Neural cell (in vitro differentiated cells): ENCODE data around the gene FGGY. TPM values are rescaled to one million over a fixed set of nuclear protein-coding genes. Genes with fewer than 3 reads are reported as not detected.

Experiments used
- H2AFZ ChIP-seq: fragments of 200-600, 300-800 bp; sonication (generic), shearing (Covaris generic); 2 replicates; pipeline ENCODE4 v1.6.0; 2014; ENCODE audit warnings: low read depth, mild to moderate bottlenecking, antibody characterized with exemption, low read length, moderate library complexity
- H3F3A ChIP-seq: fragments of 200-600 bp; shearing (Covaris generic); 2 replicates; pipeline ENCODE4 v1.6.1; 2016; ENCODE audit warnings: mild to moderate bottlenecking, moderate library complexity, mixed read lengths, antibody characterized with exemption, low read length; ENCODE audit not compliant: insufficient read depth, poor library complexity, severe bottlenecking
- H3K27ac ChIP-seq: fragments of 200-600, 300-800 bp; sonication (generic), shearing (Covaris generic); 2 replicates; pipeline ENCODE4 v1.5.1; 2014; ENCODE audit warnings: mild to moderate bottlenecking, low read length, moderate library complexity
- H3K27me3 ChIP-seq: fragments of 300-800, 200-600 bp; sonication (generic), shearing (Covaris generic); 2 replicates; pipeline ENCODE4 v1.6.0; 2014; ENCODE audit warnings: mild to moderate bottlenecking, low read depth, low read length, moderate library complexity; ENCODE audit not compliant: insufficient read depth
- H3K36me3 ChIP-seq: fragments of 300-800, 200-600 bp; sonication (generic), shearing (Covaris generic); 2 replicates; pipeline ENCODE4 v1.5.1; 2014; ENCODE audit warnings: mild to moderate bottlenecking, antibody characterized with exemption, low read length, moderate library complexity; ENCODE audit not compliant: insufficient read depth
- H3K4me2 ChIP-seq: fragments of 300-800, 200-600 bp; sonication (generic), shearing (Covaris generic); 2 replicates; pipeline ENCODE4 v1.6.0; 2014; ENCODE audit warnings: mild to moderate bottlenecking, low read length
- H3K4me3 ChIP-seq: fragments of 300-800, 200-600 bp; sonication (generic), shearing (Covaris generic); 2 replicates; pipeline ENCODE4 v1.5.1; 2014; ENCODE audit warnings: mild to moderate bottlenecking, low read length, moderate library complexity
- H3K79me2 ChIP-seq: fragments of 200-600 bp; shearing (Covaris generic); replicated peaks from 2 replicates; pipeline ENCODE4 v1.6.0; 2014; ENCODE audit warnings: mild to moderate bottlenecking, low read length, moderate library complexity; ENCODE audit not compliant: insufficient read depth
- H3K9ac ChIP-seq: fragments of 300-800, 200-600 bp; sonication (generic), shearing (Covaris generic); 2 replicates; pipeline ENCODE4 v1.6.1; 2016; ENCODE audit warnings: mild to moderate bottlenecking, low read length, mixed read lengths
- H3K9me2 ChIP-seq: fragments of 200-600 bp; shearing (Covaris generic); 2 replicates; pipeline ENCODE4 v1.6.1; 2016; ENCODE audit warnings: mild to moderate bottlenecking, low read length, mixed read lengths; ENCODE audit not compliant: insufficient read depth
- H3K9me3 ChIP-seq: fragments of 200-600, 300-800 bp; sonication (generic), shearing (Covaris generic); 2 replicates; pipeline ENCODE4 v1.6.1; 2016; ENCODE audit warnings: mild to moderate bottlenecking, mixed run types, low read length, moderate library complexity, mixed read lengths
- H4K20me1 ChIP-seq: fragments of 200-600 bp; shearing (Covaris generic); 2 replicates; pipeline ENCODE4 v1.6.1; 2016; ENCODE audit warnings: mild to moderate bottlenecking, mixed run types; ENCODE audit not compliant: insufficient read depth
- EP300 ChIP-seq: fragments of 450-650 bp; conservative IDR thresholded peaks from 2 replicates; pipeline ENCODE4 v1.6.1; 2014; ENCODE audit warnings: antibody characterized with exemption, mild to moderate bottlenecking, moderate library complexity; ENCODE audit not compliant: poor library complexity, severe bottlenecking
- EZH2 ChIP-seq: fragments of 200-600, 300-800 bp; shearing (Covaris generic), sonication (generic); IDR thresholded peaks from 2 replicates; pipeline ENCODE4 v1.6.1; 2014; ENCODE audit warnings: antibody characterized with exemption, low read length, borderline replicate concordance, mild to moderate bottlenecking; ENCODE audit not compliant: insufficient read depth, poor library complexity, severe bottlenecking
- MXI1 ChIP-seq: fragments of 450-650 bp; conservative IDR thresholded peaks from 2 replicates; pipeline ENCODE4 v1.6.1; 2014; ENCODE audit warnings: antibody characterized with exemption, mild to moderate bottlenecking; ENCODE audit not compliant: poor library complexity, severe bottlenecking
- POLR2AphosphoS5 ChIP-seq: IDR thresholded peaks from 2 replicates; pipeline ENCODE4 v1.6.1; 2012
- RAD21 ChIP-seq: fragments of 450-650 bp; conservative IDR thresholded peaks from 2 replicates; pipeline ENCODE4 v1.6.1; 2014; ENCODE audit warnings: antibody characterized with exemption, mild to moderate bottlenecking, moderate library complexity
- SMC3 ChIP-seq: fragments of 450-650 bp; conservative IDR thresholded peaks from 2 replicates; pipeline ENCODE4 v1.6.1; 2014; ENCODE audit warnings: antibody characterized with exemption, mild to moderate bottlenecking, moderate library complexity; ENCODE audit not compliant: poor library complexity
- TAF1 ChIP-seq: IDR thresholded peaks from 2 replicates; pipeline ENCODE4 v1.6.1; 2012; ENCODE audit warnings: low read depth
- polyA plus RNA-seq: library from polyadenylated mRNA; depleted of rRNA; stranded (reverse); fragments of >200 nt; gene quantifications from 2 replicates; pipeline ENCODE4 v1.2.3, GENCODE V29; 2014
- TF ChIP-seq, protein P1 (sequence below): fragments of 450-650 bp; IDR thresholded peaks from 2 replicates; pipeline ENCODE4 v1.5.1; 2014; ENCODE audit warnings: antibody characterized with exemption, mild to moderate bottlenecking, moderate library complexity; ENCODE audit not compliant: poor library complexity, severe bottlenecking
- TF ChIP-seq, protein P2 (sequence below): IDR thresholded peaks from 2 replicates; pipeline ENCODE4 v1.6.1; 2012; ENCODE audit warnings: borderline replicate concordance

The FGGY gene
- polyA plus RNA-seq, 1 donor from 2014 or later, result 7.4 TPM

DNA sequence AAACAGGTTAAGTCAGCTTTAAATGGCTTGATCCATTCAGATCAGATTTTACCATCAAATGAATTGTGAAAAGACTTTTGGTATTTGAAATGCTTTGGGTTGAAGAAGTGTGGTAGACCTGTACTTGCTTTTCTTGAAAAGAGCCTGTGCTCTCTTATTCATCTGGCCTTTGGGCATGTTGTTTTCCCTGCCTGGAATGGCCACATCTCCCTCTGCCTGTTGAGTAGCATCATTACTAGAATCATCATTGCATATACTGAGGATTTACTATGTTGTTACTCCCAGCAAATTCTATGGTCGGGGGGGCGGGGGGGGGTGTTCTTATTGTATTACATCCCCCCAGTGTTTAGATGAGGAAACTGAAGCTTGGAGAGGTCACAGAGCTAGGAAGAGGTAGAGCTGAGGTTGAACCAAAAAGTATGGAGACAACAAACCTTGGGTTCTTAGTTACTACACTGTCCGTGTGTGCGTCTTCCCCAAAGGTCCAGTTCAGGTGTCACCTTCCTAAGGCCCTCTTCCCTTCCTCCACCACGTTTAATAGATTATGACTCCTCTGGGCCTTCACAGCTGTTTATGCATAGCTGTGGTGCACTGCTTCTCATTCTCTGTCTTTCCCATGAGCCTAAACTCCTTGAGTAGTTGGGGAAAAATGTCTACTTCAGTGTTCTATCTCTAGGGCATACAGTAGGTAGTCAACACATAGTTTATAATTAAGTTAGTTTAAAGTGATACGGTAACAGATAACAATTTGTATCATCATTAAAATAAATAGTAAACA is 271.5 kb downstream of the FGGY start (continued):
- no peak for TF ChIP-seq EP300

DNA sequence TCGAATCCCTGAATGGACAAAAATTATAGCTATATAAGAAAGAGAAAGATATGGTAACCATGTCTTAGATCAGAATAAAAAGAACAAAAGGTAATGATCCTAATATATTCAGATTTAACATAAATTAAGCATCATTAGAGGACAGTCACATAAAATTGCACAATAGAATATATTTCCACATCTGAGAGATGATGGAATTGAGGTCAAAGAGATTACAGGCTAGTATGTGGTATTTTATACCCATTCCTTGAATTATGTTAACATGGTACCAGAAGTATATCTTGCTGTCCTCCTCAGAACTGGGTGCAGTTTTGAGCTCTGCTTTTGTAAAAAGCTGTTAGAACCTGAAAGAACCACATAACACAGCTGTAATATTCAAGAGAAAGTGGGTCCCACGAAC is 272.3 kb downstream of the FGGY start:
- no peak overlapping the region for H3K4me3 ChIP-seq
- TF ChIP-seq, protein P1, sequence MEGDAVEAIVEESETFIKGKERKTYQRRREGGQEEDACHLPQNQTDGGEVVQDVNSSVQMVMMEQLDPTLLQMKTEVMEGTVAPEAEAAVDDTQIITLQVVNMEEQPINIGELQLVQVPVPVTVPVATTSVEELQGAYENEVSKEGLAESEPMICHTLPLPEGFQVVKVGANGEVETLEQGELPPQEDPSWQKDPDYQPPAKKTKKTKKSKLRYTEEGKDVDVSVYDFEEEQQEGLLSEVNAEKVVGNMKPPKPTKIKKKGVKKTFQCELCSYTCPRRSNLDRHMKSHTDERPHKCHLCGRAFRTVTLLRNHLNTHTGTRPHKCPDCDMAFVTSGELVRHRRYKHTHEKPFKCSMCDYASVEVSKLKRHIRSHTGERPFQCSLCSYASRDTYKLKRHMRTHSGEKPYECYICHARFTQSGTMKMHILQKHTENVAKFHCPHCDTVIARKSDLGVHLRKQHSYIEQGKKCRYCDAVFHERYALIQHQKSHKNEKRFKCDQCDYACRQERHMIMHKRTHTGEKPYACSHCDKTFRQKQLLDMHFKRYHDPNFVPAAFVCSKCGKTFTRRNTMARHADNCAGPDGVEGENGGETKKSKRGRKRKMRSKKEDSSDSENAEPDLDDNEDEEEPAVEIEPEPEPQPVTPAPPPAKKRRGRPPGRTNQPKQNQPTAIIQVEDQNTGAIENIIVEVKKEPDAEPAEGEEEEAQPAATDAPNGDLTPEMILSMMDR, result no peak
- TF ChIP-seq EZH2, result no peak
- TF ChIP-seq MXI1, result no peak
- TF ChIP-seq TAF1, result no peak
- TF ChIP-seq SMC3, result no peak
- TF ChIP-seq, protein P2, sequence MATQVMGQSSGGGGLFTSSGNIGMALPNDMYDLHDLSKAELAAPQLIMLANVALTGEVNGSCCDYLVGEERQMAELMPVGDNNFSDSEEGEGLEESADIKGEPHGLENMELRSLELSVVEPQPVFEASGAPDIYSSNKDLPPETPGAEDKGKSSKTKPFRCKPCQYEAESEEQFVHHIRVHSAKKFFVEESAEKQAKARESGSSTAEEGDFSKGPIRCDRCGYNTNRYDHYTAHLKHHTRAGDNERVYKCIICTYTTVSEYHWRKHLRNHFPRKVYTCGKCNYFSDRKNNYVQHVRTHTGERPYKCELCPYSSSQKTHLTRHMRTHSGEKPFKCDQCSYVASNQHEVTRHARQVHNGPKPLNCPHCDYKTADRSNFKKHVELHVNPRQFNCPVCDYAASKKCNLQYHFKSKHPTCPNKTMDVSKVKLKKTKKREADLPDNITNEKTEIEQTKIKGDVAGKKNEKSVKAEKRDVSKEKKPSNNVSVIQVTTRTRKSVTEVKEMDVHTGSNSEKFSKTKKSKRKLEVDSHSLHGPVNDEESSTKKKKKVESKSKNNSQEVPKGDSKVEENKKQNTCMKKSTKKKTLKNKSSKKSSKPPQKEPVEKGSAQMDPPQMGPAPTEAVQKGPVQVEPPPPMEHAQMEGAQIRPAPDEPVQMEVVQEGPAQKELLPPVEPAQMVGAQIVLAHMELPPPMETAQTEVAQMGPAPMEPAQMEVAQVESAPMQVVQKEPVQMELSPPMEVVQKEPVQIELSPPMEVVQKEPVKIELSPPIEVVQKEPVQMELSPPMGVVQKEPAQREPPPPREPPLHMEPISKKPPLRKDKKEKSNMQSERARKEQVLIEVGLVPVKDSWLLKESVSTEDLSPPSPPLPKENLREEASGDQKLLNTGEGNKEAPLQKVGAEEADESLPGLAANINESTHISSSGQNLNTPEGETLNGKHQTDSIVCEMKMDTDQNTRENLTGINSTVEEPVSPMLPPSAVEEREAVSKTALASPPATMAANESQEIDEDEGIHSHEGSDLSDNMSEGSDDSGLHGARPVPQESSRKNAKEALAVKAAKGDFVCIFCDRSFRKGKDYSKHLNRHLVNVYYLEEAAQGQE, result no peak
- no peak for TF ChIP-seq POLR2AphosphoS5

DNA sequence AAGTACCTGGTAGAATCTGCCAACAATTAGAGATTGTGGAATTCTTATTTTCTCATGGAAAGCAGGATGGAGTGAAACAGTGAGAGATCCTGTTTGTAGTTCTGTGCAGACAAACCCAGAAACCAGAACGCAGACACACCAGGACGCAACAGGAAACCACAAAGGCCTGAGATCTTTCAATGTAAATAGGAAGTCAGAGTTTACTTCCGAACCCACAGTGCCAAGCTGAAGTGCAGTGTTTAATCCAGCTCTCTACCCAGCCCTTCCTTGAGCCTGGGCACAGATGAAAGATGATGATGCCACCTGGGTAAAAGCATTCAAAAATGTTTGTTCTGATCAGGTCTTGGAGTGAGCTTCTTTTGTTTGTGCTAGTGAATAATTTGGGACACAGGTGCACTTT is 273.6 kb downstream of the FGGY start:
- no peak overlapping the region for H3K9ac ChIP-seq
- no peaks in the 10 kb centered on the region for H3K27me3 ChIP-seq
- no peak overlapping the region for H3K4me3 ChIP-seq
- H3F3A ChIP-seq, result no peaks in the 10 kb centered on the region
- TF ChIP-seq EZH2, result no peak
- TF ChIP-seq, protein P2, result no peak
- TF ChIP-seq, protein P1, result no peak
- TF ChIP-seq SMC3, result no peak
- TF ChIP-seq RAD21, result no peak
- TF ChIP-seq MXI1, result no peak
- no peak for TF ChIP-seq EP300
- TF ChIP-seq TAF1, result no peak
- TF ChIP-seq POLR2AphosphoS5, result no peak
- no peak overlapping the region for H3K4me2 ChIP-seq
- H2AFZ ChIP-seq, result no peak overlapping the region
- no peaks in the 10 kb centered on the region for H3K9me3 ChIP-seq
- H3K79me2 ChIP-seq, result no peaks in the 10 kb centered on the region
- no peak overlapping the region for H3K27ac ChIP-seq
- no peaks in the 10 kb centered on the region for H4K20me1 ChIP-seq
- H3K9me2 ChIP-seq, result no peaks in the 10 kb centered on the region
- no peaks in the 10 kb centered on the region for H3K36me3 ChIP-seq

More for the DNA sequence above, 272.3 kb downstream of the FGGY start:
- Histone ChIP-seq H3K4me2 (no peak overlapping the region), H3K9me3 (no peaks in the 10 kb centered on the region), H3K27me3 (no peaks in the 10 kb centered on the region), H3K9ac (no peak overlapping the region), H2AFZ (no peak overlapping the region), H3F3A (no peaks in the 10 kb centered on the region), H3K79me2 (no peaks in the 10 kb centered on the region), H3K9me2 (no peaks in the 10 kb centered on the region), H4K20me1 (no peaks in the 10 kb centered on the region), H3K27ac (no peak overlapping the region), H3K36me3 (no peaks in the 10 kb centered on the region)
